Adipocyte (in vitro differentiated cells): Measurements from ENCODE around the gene C11orf86.
"Not testable (repeated sequence)": the region's sequence is repeated elsewhere in the genome, so short reads cannot be mapped to it uniquely, and the experiment has no call there.

ENCODE experiments used
- DNase-seq: peaks from one replicate; pipeline ENCODE4 v3.0.0-alpha.2; 2015; ENCODE audit warnings: low read depth
- H3K27me3 ChIP-seq: replicated peaks from 2 replicates; pipeline ENCODE4 v1.7.0; 2013; ENCODE audit warnings: mild to moderate bottlenecking, low read length, moderate library complexity; ENCODE audit not compliant: control insufficient read depth, insufficient read depth
- H3K36me3 ChIP-seq: 2 replicates; pipeline ENCODE4 v1.7.0; 2013; ENCODE audit warnings: low read length, mild to moderate bottlenecking, moderate library complexity; ENCODE audit not compliant: control insufficient read depth, insufficient read depth, severe bottlenecking
- H3K4me1 ChIP-seq: 2 replicates; pipeline ENCODE4 v1.7.0; 2013; ENCODE audit warnings: mild to moderate bottlenecking, low read length, moderate library complexity; ENCODE audit not compliant: control insufficient read depth, insufficient read depth
- H3K4me3 ChIP-seq: 2 replicates; pipeline ENCODE4 v1.7.0; 2013; ENCODE audit warnings: mild to moderate bottlenecking, low read length, moderate library complexity
- H3K9ac ChIP-seq: 2 replicates; pipeline ENCODE4 v1.7.0; 2013; ENCODE audit warnings: mild to moderate bottlenecking, low read length, moderate library complexity
- H3K9me3 ChIP-seq: 2 replicates; pipeline ENCODE4 v1.7.0; 2013; ENCODE audit warnings: mild to moderate bottlenecking, low read length, moderate library complexity; ENCODE audit not compliant: control insufficient read depth

C11orf86 gene

DNA sequence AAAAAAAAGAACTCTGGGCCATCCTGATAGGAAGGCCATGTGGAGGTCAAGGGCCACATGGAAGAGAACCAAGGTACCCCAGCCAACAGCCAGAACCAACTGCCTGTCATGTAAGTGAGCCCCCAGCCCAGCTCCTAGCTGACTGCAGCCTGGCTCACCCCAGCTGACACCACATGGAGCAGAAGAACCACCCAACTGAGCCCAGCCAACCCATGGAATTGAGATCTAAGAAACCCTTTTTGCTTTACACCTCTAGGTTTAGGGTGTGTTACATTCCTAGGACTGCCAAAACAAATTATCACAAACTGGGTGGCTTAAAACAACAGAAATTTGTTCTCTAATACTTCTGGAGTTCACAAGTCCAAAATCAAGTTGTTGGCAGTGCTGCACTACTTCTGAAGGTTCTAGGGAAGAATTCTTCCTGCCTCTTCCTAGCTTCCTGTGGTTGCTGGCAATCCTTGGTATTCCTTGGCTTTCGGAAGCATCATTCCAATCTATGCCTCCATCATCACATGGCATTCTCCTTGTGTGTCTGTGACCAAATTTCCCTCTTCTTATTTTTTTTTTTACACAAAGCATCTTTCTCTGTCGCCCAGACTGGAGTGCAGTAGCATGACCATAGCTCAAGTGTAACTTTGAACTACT is 4.4 kb downstream of the C11orf86 start:
- H3K36me3 ChIP-seq = no peaks in the 10 kb centered on the region
- peaks cover 8% of the 10 kb centered on the region for H3K4me1 ChIP-seq
- no peaks in the 10 kb centered on the region for H3K27me3 ChIP-seq
- no peak overlapping the region for H3K9ac ChIP-seq
- no peak overlapping the region for H3K4me3 ChIP-seq
- peaks cover 12% of the 10 kb centered on the region for H3K9me3 ChIP-seq
- DNase-seq = no peak

- peaks cover 5% of the 10 kb centered on the region for H3K4me1 ChIP-seq
- no peak overlapping the region for H3K9ac ChIP-seq
- H3K27me3 ChIP-seq = peaks cover 4% of the 10 kb centered on the region
- no peak overlapping the region for H3K4me3 ChIP-seq
- no peaks in the 10 kb centered on the region for H3K36me3 ChIP-seq
- peak; percentile 93 for DNase-seq
- peaks cover 12% of the 10 kb centered on the region for H3K9me3 ChIP-seq
Observed at GRCh38 chr11:66981976-66982578, 7.0 kb downstream of the C11orf86 start.

GRCh38 chr11:66983275-66983924 is 8.3 kb downstream of the C11orf86 start:
- peaks cover 4% of the 10 kb centered on the region for H3K27me3 ChIP-seq
- no peaks in the 10 kb centered on the region for H3K36me3 ChIP-seq
- peaks cover 12% of the 10 kb centered on the region for H3K9me3 ChIP-seq
- H3K9ac ChIP-seq = no peak overlapping the region
- H3K4me1 ChIP-seq = peaks cover 5% of the 10 kb centered on the region
- DNase-seq = no peak
- H3K4me3 ChIP-seq = no peak overlapping the region

DNA sequence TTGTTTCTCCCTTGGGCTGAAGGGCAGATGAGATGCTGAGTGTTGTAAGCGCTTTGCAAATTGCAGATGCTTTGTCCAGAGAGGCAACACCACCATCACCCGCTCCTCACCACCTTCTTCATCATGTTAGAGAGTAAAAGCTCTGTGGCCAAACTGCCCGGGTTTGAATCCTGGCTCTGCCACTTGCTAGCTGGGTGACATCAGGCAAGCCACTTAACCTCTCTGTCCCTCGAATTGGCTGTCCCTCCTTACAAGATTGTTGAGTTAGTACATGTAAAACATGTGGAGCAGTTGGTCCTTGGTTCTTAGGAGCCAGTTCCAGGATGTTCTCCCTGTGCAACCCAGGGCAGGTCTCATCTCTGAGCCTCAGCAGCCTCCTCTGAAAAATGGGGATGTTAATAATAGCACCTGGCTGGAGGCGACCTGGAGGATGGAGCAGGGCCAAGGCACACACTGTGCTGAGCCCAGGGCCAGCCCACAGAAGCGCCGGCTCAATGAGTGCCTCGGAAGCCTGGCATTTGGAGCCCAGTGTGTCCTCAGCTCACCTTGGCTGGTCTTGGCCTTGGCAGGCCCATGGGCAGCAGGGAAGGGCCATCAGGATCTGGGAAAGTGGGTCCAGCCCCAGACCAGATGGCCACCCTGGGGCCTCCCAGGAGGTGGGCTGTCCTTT is 10.5 kb downstream of the C11orf86 start:
- DNase-seq = no peak
- no peak overlapping the region for H3K4me3 ChIP-seq
- peaks cover 4% of the 10 kb centered on the region for H3K27me3 ChIP-seq
- H3K9me3 ChIP-seq = no peaks in the 10 kb centered on the region
- peaks cover 5% of the 10 kb centered on the region for H3K4me1 ChIP-seq
- H3K36me3 ChIP-seq = no peaks in the 10 kb centered on the region
- H3K9ac ChIP-seq = no peak overlapping the region

DNA sequence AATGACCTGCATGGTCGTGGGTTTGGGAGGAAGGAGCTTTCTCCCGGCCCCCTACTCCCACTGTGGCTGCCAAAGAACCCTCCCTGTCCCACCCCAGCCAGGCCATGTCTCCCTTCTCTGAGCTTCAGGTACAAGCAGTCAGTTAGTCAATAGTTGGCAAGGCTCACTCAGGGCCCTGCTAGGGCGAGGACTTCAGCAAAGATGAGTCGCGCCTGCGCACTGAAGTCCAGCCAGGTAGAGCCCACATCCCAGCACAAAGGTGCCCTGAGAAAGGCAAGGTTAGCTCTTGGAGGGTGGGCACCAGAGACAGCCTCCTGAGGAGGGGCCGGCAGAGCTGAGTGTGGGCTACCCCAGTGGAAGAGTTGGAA is 11.1 kb downstream of the C11orf86 start:
- no peak overlapping the region for H3K9ac ChIP-seq
- H3K36me3 ChIP-seq = no peaks in the 10 kb centered on the region
- no peak overlapping the region for H3K4me3 ChIP-seq
- DNase-seq = no peak
- H3K4me1 ChIP-seq = peaks cover 5% of the 10 kb centered on the region
- H3K27me3 ChIP-seq = peaks cover 4% of the 10 kb centered on the region
- no peaks in the 10 kb centered on the region for H3K9me3 ChIP-seq

DNA sequence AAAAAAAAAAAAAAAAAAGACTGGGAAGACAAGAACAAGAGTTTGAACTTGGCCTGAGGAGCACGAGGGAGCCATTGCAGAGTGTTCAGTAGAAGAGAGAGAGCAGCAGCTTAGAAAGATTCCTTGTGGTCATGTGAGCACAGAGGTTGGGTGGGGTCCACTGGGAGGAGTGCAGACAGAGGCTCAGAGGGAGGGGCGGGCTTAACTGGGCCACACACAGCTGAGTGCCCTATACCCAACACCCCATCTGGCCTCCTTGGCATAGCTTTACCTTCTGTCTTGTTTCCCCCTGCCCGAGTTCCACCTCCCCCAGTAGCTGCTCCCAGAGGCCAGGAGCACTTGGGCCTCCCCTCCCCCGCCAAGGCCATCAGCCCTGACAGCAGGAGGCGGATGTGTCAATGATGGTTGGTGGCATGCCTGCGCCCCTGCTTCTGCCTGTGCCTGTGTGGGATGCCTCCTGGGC is 12.1 kb downstream of the C11orf86 start:
- H3K9ac ChIP-seq = no peak overlapping the region
- no peaks in the 10 kb centered on the region for H3K9me3 ChIP-seq
- H3K4me3 ChIP-seq = no peak overlapping the region
- DNase-seq = no peak
- H3K36me3 ChIP-seq = no peaks in the 10 kb centered on the region
- peaks cover 4% of the 10 kb centered on the region for H3K27me3 ChIP-seq
- H3K4me1 ChIP-seq = no peaks in the 10 kb centered on the region

GRCh38 chr11:66987924-66988637 is 13.0 kb downstream of the C11orf86 start:
- Histone ChIP-seq H3K27me3 (peaks cover 7% of the 10 kb centered on the region), H3K4me1 (no peaks in the 10 kb centered on the region), H3K9me3 (no peaks in the 10 kb centered on the region), H3K9ac (no peak overlapping the region), H3K36me3 (no peaks in the 10 kb centered on the region), H3K4me3 (no peak overlapping the region)
- DNase-seq = no peak

DNA sequence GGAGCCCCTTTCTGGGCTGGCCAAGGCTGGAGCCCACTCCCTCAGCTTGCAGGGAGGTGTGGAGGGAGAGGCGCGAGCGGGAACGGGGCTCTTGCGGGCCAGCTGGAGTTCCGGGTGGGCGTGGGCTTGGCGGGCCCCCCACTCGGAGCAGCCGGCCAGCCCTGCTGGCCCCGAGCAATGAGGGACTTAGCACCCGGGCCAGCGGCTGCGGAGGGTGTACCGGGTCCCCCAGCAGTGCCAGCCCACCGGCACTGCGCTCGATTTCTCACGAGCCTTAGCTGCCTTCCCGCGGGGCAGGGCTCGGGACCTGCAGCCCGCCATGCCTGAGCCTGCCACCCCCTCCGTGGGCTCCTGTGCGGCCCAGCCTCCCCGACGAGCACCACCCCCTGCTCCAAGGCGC is 13.6 kb downstream of the C11orf86 start:
- peaks cover 13% of the 10 kb centered on the region for H3K27me3 ChIP-seq
- not testable (repeated sequence) for H3K4me1 ChIP-seq, DNase-seq, H3K36me3 ChIP-seq, H3K4me3 ChIP-seq, H3K9me3 ChIP-seq, H3K9ac ChIP-seq

DNA sequence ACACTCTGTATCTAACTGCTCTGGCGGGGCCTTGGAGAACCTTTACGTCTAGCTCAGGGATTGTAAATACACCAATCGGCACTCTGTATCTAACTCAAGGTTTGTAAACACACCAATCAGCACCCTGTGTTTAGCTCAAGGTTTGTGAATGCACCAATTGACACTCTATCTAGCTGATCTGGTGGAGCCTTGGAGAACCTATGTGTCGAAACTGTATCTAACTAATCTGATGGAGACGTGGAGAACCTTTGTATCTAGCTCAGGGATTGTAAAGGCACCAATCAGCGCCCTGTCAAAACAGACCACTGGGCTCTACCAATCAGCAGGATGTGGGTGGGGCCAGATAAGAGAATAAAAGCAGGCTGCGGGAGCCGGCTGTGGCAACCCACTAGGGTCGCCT is 14.3 kb downstream of the C11orf86 start:
- H3K36me3 ChIP-seq, H3K4me3 ChIP-seq, H3K4me1 ChIP-seq, H3K9ac ChIP-seq, H3K9me3 ChIP-seq, DNase-seq: not testable (repeated sequence)
- H3K27me3 ChIP-seq = peaks cover 18% of the 10 kb centered on the region

DNA sequence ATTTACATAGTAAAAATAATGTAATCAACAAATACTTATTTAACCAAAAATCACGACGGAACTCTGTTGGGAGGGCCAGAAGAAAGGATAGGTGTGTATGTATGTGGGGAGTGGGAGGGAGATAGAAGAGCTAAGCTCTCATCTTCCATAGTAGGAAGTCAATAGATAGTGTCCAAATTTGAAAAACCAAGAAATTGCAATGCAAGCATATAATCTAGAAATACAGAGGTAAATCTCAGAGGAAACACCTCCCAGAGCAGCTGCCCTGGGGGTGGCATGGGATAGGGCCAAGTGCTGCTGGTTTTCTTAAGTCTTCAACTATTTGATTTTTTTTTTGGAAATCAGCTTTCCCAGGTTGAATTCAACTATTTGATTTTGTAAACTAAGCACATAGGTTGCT is 16.9 kb downstream of the C11orf86 start:
- Histone ChIP-seq H3K9me3 (no peaks in the 10 kb centered on the region), H3K27me3 (peaks cover 13% of the 10 kb centered on the region), H3K4me3 (no peak overlapping the region), H3K36me3 (no peaks in the 10 kb centered on the region), H3K4me1 (peaks cover 7% of the 10 kb centered on the region), H3K9ac (no peak overlapping the region)
- no peak for DNase-seq
